ENCODE measurements around the gene VRK1. TPM values are rescaled to one million over a fixed set of nuclear protein-coding genes. Genes with fewer than 3 reads are reported as not detected.

Gene VRK1
- total and polyA plus RNA-seq, 10 of the 15 experiments (the other 5 are each of a cell fraction or from before 2014, with no cell fraction given), result 50.9 to 137 (median 84.7) TPM

- Histone ChIP-seq H3K9me3 (replicated peaks; ENCODE audit: control insufficient read depth, insufficient read depth, low read length) (no peaks in the 10 kb centered on the region), H3K79me2 (ENCODE audit: control insufficient read depth, insufficient read depth, low read length) (no peaks in the 10 kb centered on the region), H3K36me3 (ENCODE audit: control insufficient read depth in 2 of 2, insufficient read depth in 2 of 2, low read length in 1 of 2) (no peaks in the 10 kb centered on the region; a peak in 2 of 4 replicates), H3K4me3 (no peak overlapping the region), H3K4me2 (ENCODE audit: control insufficient read depth, insufficient read depth) (no peak overlapping the region), H3K27me3 (replicated peaks in 1 of 2; ENCODE audit: control insufficient read depth in 2 of 2, insufficient read depth in 2 of 2, low read length in 1 of 2) (no peaks in the 10 kb centered on the region), H3K4me1 (ENCODE audit: control insufficient read depth, insufficient read depth, low read length) (peaks cover 28% of the 10 kb centered on the region), H3K9ac (ENCODE audit: control insufficient read depth, insufficient read depth, low read length) (no peak overlapping the region), H2AFZ (ENCODE audit: control insufficient read depth, low read depth, low read length) (no peak overlapping the region), H3K27ac (ENCODE audit: control insufficient read depth, insufficient read depth) (no peak overlapping the region), H4K20me1 (ENCODE audit: control insufficient read depth, insufficient read depth) (no peaks in the 10 kb centered on the region)
- CTCF ChIA-PET, result no interaction called here
- POLR2A ChIA-PET, result no interaction called here
- no peak for FAIRE-seq
- BruUV-seq (replicated peaks), result no TSS peak
- intact Hi-C loops (cut with micrococcal nuclease; ENCODE audit: unreplicated experiment), result no loop called here
- ATAC-seq, result no peak
- SMC1A ChIA-PET (ENCODE audit: uncharacterized antibody, unreplicated experiment), result no interaction called here
- DNase-seq (ENCODE audit: low read depth, low spot score), result no peak
- WGBS (ENCODE audit: insufficient coverage, insufficient replicate concordance, low lambda C conversion rate, missing lambda C conversion rate), result 100% methylated on average over 5 of the region's 5 CpGs
- RAD21 ChIA-PET (ENCODE audit: unreplicated experiment), result no interaction called here
- no peak for TF ChIP-seq CBFB (IDR thresholded peaks at IDR 0.05; ENCODE audit: low read depth)
- TF ChIP-seq MYC (IDR thresholded peaks at IDR 0.05; ENCODE audit: insufficient read depth, insufficient read length, insufficient replicate concordance, low read length, severe bottlenecking), result no peak
- in situ Hi-C loops (cut with MboI), result no loop called here
Measured at GRCh38 chr14:96897184-96897583, 100.0 kb downstream of the VRK1 start.

DNA sequence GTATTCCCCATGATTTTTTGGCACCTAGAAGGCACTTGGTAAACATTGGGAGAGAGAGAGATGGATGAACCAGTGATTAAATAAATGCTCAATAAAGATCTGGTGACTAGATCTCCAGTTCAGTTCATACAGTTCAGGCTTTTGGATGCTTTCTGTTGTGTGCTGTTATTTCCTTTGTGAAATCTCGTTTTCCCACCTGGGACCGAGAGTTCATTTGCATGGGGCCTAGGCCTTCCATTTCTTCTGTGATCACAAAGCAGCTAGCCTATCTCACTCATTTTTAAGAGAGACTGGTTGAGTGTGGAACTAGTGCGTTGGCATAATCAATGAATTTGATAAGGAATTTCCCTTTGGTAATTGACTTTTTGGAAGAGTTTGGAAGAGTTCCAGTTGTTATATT lies 104.0 kb downstream of the VRK1 start:
- RAD21 ChIA-PET (ENCODE audit: unreplicated experiment), result no interaction called here
- Histone ChIP-seq H3K27me3 (replicated peaks in 1 of 2; ENCODE audit: control insufficient read depth in 2 of 2, insufficient read depth in 2 of 2, low read length in 1 of 2) (no peaks in the 10 kb centered on the region), H4K20me1 (ENCODE audit: control insufficient read depth, insufficient read depth) (no peaks in the 10 kb centered on the region), H3K4me3 (peak overlapping the region; percentile 20; the same call in 1 of the 2 replicates), H3K4me1 (ENCODE audit: control insufficient read depth, insufficient read depth, low read length) (peaks cover 21% of the 10 kb centered on the region), H3K27ac (ENCODE audit: control insufficient read depth, insufficient read depth) (peak overlapping the region; percentile 59), H3K9me3 (replicated peaks; ENCODE audit: control insufficient read depth, insufficient read depth, low read length) (no peaks in the 10 kb centered on the region), H3K36me3 (ENCODE audit: control insufficient read depth in 2 of 2, insufficient read depth in 2 of 2, low read length in 1 of 2) (no peaks in the 10 kb centered on the region; a peak in 1 of 4 replicates), H2AFZ (ENCODE audit: control insufficient read depth, low read depth, low read length) (peak overlapping the region; percentile 29), H3K79me2 (ENCODE audit: control insufficient read depth, insufficient read depth, low read length) (no peaks in the 10 kb centered on the region), H3K4me2 (ENCODE audit: control insufficient read depth, insufficient read depth) (peak overlapping the region; percentile 67), H3K9ac (ENCODE audit: control insufficient read depth, insufficient read depth, low read length) (no peak overlapping the region)
- POLR2A ChIA-PET, result no interaction called here
- TF ChIP-seq EED (IDR thresholded peaks at IDR 0.05; ENCODE audit: low read depth) (peak; percentile 52; the same call in 1 of the 2 replicates), CBX5 (IDR thresholded peaks at IDR 0.05; ENCODE audit: low read depth) (0 out of 2 replicates have a peak, but pooled peaks have one; percentile 19), JUNB (IDR thresholded peaks at IDR 0.05) (no peak), ASH2L (IDR thresholded peaks at IDR 0.05; ENCODE audit: borderline replicate concordance, low read depth) (0 out of 2 replicates have a peak, but pooled peaks have one; percentile 21), NFIC (IDR thresholded peaks at IDR 0.05; ENCODE audit: low read depth, low read length) (0 out of 2 replicates have a peak, but pooled peaks have one; percentile 23), IRF4 (IDR thresholded peaks at IDR 0.05; ENCODE audit: low read depth, low read length) (0 out of 2 replicates have a peak, but pooled peaks have one; percentile 19), POU2F2 (IDR thresholded peaks at IDR 0.05; ENCODE audit: borderline replicate concordance, low read depth, low read length) (peak; percentile 90; the same call in 2 of the 3 replicates), ETV6 (conservative IDR thresholded peaks at IDR 0.05 in 1 of 2, IDR thresholded peaks at IDR 0.05 in 1 of 2; ENCODE audit: borderline replicate concordance in 1 of 2, low read depth in 1 of 2) (peak in 1 of 2 experiments; percentile 58; a peak in 1 of 4 replicates), NR2C2 (IDR thresholded peaks at IDR 0.05; ENCODE audit: borderline replicate concordance, control insufficient read depth, insufficient read length, low read depth) (no peak)
- peak; percentile 28 for DNase-seq (ENCODE audit: low read depth, low spot score)
- in situ Hi-C loops (cut with MboI), result no loop called here
- intact Hi-C loops (cut with micrococcal nuclease; ENCODE audit: unreplicated experiment), result no loop called here
- FAIRE-seq, result peak; percentile 35
- SMC1A ChIA-PET (ENCODE audit: uncharacterized antibody, unreplicated experiment), result interaction anchor here (1.2 kb wide), 1 partner anchor 822 kb away, joined by 3 read pairs; no protein-coding TSS in a partner anchor
- ATAC-seq, result peak; percentile 94
- BruUV-seq (replicated peaks), result no TSS peak
- CTCF ChIA-PET, result interaction anchor here (0.6 kb wide), 1 partner anchor 39 kb away, joined by 3 read pairs; no protein-coding TSS in a partner anchor
- WGBS (ENCODE audit: insufficient coverage, insufficient replicate concordance, low lambda C conversion rate, missing lambda C conversion rate), result 13% methylated on average over 3 of the region's 3 CpGs

Data from GM12878 (cell line).